ENCODE measurements around the gene SLAMF8. TPM values are rescaled to one million over a fixed set of nuclear protein-coding genes. Genes with fewer than 3 reads are reported as not detected.

Gene SLAMF8
- total RNA-seq, 1 experiment from 2014 or later = not detected

GRCh38 chr1:159783724-159784123 lies 42.9 kb upstream of the SLAMF8 start:
- TF ChIP-seq TEAD4 (CRISPR knock-in tag; IDR thresholded peaks at IDR 0.05) = peak; percentile 72; the same call in 1 of the 2 replicates
- TF ChIP-seq TEAD1 (CRISPR knock-in tag; IDR thresholded peaks at IDR 0.05) = peak; percentile 40; the same call in 1 of the 2 replicates
- no peak for TF ChIP-seq IRF2 (CRISPR knock-in tag; IDR thresholded peaks at IDR 0.05; ENCODE audit: borderline replicate concordance, low read depth)
- no peak for TF ChIP-seq TCF7 (CRISPR knock-in tag; IDR thresholded peaks at IDR 0.05; ENCODE audit: low read depth)
- TF ChIP-seq ATF3 (CRISPR knock-in tag; conservative IDR thresholded peaks at IDR 0.05) = no peak
- no peak overlapping the region for H3K4me3 Mint-ChIP-seq
- H3K27ac Mint-ChIP-seq = no peak overlapping the region
- CTCF ChIA-PET = interaction anchor here (1.7 kb wide), 1 partner anchor 15 kb away, joined by 4 read pairs; no protein-coding TSS in a partner anchor
- peaks cover 10% of the 10 kb centered on the region for H3K36me3 Mint-ChIP-seq
- POLR2A ChIA-PET = no interaction called here
- DNase-seq (ENCODE audit: low spot score) (no peak), ATAC-seq (0 out of 2 replicates have a peak, but pooled peaks have one; percentile 0)
- H3K9me3 Mint-ChIP-seq = peaks cover 9% of the 10 kb centered on the region; the same call in 1 of the 2 replicates
- peaks cover 37% of the 10 kb centered on the region for H3K4me1 Mint-ChIP-seq
- H3K27me3 Mint-ChIP-seq (ENCODE audit: low read depth) = peaks cover 8% of the 10 kb centered on the region

GRCh38 chr1:159786465-159786864 lies 40.2 kb upstream of the SLAMF8 start:
- H3K4me3 Mint-ChIP-seq = no peak overlapping the region
- DNase-seq (ENCODE audit: low spot score) = no peak
- TF ChIP-seq RORB (CRISPR knock-in tag; IDR thresholded peaks at IDR 0.05) (no peak), JUN (CRISPR knock-in tag; IDR thresholded peaks at IDR 0.05) (no peak), GABPB1 (CRISPR knock-in tag; IDR thresholded peaks at IDR 0.05) (no peak), ZNF138 (CRISPR knock-in tag; conservative IDR thresholded peaks at IDR 0.05) (no peak), FOXK1 (CRISPR knock-in tag; IDR thresholded peaks at IDR 0.05) (no peak), ZNF263 (CRISPR knock-in tag; IDR thresholded peaks at IDR 0.05; ENCODE audit: low read depth) (no peak), SMAD4 (CRISPR knock-in tag; IDR thresholded peaks at IDR 0.05) (no peak), PRRX2 (CRISPR knock-in tag; IDR thresholded peaks at IDR 0.05) (no peak), JAZF1 (CRISPR knock-in tag; IDR thresholded peaks at IDR 0.05) (no peak), GTF2I (CRISPR knock-in tag; conservative IDR thresholded peaks at IDR 0.05) (no peak), MYBL2 (CRISPR knock-in tag; IDR thresholded peaks at IDR 0.05) (no peak), ATF3 (CRISPR knock-in tag; conservative IDR thresholded peaks at IDR 0.05) (no peak), TP53 (CRISPR knock-in tag; IDR thresholded peaks at IDR 0.05) (no peak), NFYB (CRISPR knock-in tag; conservative IDR thresholded peaks at IDR 0.05; ENCODE audit: low read depth) (no peak)
- TF ChIP-seq, protein P1, sequence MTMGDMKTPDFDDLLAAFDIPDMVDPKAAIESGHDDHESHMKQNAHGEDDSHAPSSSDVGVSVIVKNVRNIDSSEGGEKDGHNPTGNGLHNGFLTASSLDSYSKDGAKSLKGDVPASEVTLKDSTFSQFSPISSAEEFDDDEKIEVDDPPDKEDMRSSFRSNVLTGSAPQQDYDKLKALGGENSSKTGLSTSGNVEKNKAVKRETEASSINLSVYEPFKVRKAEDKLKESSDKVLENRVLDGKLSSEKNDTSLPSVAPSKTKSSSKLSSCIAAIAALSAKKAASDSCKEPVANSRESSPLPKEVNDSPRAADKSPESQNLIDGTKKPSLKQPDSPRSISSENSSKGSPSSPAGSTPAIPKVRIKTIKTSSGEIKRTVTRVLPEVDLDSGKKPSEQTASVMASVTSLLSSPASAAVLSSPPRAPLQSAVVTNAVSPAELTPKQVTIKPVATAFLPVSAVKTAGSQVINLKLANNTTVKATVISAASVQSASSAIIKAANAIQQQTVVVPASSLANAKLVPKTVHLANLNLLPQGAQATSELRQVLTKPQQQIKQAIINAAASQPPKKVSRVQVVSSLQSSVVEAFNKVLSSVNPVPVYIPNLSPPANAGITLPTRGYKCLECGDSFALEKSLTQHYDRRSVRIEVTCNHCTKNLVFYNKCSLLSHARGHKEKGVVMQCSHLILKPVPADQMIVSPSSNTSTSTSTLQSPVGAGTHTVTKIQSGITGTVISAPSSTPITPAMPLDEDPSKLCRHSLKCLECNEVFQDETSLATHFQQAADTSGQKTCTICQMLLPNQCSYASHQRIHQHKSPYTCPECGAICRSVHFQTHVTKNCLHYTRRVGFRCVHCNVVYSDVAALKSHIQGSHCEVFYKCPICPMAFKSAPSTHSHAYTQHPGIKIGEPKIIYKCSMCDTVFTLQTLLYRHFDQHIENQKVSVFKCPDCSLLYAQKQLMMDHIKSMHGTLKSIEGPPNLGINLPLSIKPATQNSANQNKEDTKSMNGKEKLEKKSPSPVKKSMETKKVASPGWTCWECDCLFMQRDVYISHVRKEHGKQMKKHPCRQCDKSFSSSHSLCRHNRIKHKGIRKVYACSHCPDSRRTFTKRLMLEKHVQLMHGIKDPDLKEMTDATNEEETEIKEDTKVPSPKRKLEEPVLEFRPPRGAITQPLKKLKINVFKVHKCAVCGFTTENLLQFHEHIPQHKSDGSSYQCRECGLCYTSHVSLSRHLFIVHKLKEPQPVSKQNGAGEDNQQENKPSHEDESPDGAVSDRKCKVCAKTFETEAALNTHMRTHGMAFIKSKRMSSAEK (CRISPR knock-in tag; IDR thresholded peaks at IDR 0.05; ENCODE audit: borderline replicate concordance) = no peak
- TF ChIP-seq, protein P2, sequence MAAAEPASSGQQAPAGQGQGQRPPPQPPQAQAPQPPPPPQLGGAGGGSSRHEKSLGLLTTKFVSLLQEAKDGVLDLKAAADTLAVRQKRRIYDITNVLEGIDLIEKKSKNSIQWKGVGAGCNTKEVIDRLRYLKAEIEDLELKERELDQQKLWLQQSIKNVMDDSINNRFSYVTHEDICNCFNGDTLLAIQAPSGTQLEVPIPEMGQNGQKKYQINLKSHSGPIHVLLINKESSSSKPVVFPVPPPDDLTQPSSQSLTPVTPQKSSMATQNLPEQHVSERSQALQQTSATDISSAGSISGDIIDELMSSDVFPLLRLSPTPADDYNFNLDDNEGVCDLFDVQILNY (CRISPR knock-in tag; IDR thresholded peaks at IDR 0.05) = no peak
- TF ChIP-seq, protein P3, sequence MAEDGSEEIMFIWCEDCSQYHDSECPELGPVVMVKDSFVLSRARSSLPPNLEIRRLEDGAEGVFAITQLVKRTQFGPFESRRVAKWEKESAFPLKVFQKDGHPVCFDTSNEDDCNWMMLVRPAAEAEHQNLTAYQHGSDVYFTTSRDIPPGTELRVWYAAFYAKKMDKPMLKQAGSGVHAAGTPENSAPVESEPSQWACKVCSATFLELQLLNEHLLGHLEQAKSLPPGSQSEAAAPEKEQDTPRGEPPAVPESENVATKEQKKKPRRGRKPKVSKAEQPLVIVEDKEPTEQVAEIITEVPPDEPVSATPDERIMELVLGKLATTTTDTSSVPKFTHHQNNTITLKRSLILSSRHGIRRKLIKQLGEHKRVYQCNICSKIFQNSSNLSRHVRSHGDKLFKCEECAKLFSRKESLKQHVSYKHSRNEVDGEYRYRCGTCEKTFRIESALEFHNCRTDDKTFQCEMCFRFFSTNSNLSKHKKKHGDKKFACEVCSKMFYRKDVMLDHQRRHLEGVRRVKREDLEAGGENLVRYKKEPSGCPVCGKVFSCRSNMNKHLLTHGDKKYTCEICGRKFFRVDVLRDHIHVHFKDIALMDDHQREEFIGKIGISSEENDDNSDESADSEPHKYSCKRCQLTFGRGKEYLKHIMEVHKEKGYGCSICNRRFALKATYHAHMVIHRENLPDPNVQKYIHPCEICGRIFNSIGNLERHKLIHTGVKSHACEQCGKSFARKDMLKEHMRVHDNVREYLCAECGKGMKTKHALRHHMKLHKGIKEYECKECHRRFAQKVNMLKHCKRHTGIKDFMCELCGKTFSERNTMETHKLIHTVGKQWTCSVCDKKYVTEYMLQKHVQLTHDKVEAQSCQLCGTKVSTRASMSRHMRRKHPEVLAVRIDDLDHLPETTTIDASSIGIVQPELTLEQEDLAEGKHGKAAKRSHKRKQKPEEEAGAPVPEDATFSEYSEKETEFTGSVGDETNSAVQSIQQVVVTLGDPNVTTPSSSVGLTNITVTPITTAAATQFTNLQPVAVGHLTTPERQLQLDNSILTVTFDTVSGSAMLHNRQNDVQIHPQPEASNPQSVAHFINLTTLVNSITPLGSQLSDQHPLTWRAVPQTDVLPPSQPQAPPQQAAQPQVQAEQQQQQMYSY (CRISPR knock-in tag; IDR thresholded peaks at IDR 0.05) = no peak
- TF ChIP-seq, protein P4, sequence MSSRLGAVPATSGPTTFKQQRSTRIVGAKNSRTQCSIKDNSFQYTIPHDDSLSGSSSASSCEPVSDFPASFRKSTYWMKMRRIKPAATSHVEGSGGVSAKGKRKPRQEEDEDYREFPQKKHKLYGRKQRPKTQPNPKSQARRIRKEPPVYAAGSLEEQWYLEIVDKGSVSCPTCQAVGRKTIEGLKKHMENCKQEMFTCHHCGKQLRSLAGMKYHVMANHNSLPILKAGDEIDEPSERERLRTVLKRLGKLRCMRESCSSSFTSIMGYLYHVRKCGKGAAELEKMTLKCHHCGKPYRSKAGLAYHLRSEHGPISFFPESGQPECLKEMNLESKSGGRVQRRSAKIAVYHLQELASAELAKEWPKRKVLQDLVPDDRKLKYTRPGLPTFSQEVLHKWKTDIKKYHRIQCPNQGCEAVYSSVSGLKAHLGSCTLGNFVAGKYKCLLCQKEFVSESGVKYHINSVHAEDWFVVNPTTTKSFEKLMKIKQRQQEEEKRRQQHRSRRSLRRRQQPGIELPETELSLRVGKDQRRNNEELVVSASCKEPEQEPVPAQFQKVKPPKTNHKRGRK (CRISPR knock-in tag; IDR thresholded peaks at IDR 0.05; ENCODE audit: borderline replicate concordance) = no peak
- TF ChIP-seq, protein P5, sequence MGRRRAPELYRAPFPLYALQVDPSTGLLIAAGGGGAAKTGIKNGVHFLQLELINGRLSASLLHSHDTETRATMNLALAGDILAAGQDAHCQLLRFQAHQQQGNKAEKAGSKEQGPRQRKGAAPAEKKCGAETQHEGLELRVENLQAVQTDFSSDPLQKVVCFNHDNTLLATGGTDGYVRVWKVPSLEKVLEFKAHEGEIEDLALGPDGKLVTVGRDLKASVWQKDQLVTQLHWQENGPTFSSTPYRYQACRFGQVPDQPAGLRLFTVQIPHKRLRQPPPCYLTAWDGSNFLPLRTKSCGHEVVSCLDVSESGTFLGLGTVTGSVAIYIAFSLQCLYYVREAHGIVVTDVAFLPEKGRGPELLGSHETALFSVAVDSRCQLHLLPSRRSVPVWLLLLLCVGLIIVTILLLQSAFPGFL (CRISPR knock-in tag; IDR thresholded peaks at IDR 0.05; ENCODE audit: borderline replicate concordance) = no peak
- H3K9me3 Mint-ChIP-seq = peaks cover 9% of the 10 kb centered on the region; the same call in 1 of the 2 replicates
- peaks cover 10% of the 10 kb centered on the region for H3K36me3 Mint-ChIP-seq
- peaks cover 5% of the 10 kb centered on the region for H3K27me3 Mint-ChIP-seq (ENCODE audit: low read depth)
- H3K27ac Mint-ChIP-seq = no peak overlapping the region
- ChIA-PET CTCF (interaction anchor here (1.0 to 2.1 kb wide), 2 partner anchors 11 to 12 kb away, joined by 3 to 10 read pairs; no protein-coding TSS in a partner anchor), POLR2A (no interaction called here)
- ATAC-seq = no peak
- H3K4me1 Mint-ChIP-seq = peaks cover 28% of the 10 kb centered on the region
